HepG2 (cell line): ENCODE results near the gene ZBTB46. TPM values are rescaled to one million over a fixed set of nuclear protein-coding genes. Genes with fewer than 3 reads are reported as not detected.

ENCODE experiments used
- TBX3 ChIP-seq: fragments of 450-650 bp; IDR thresholded peaks from 2 replicates; pipeline ENCODE4 v1.6.1; 2017; ENCODE audit warnings: antibody characterized with exemption, mild to moderate bottlenecking, inconsistent platforms, borderline replicate concordance
- ZBTB38 ChIP-seq: sonication (generic); formaldehyde crosslinking; IDR thresholded peaks from 2 replicates; pipeline ENCODE4 v1.5.1; 2020; ENCODE audit warnings: mild to moderate bottlenecking, missing genetic modification reagents
- ZNF20 ChIP-seq: sonication (generic); formaldehyde crosslinking; IDR thresholded peaks from 2 replicates; pipeline ENCODE4 v1.4.0; 2020; ENCODE audit warnings: mild to moderate bottlenecking, moderate library complexity, missing genetic modification reagents
- ZNF350 ChIP-seq: sonication (generic); formaldehyde crosslinking; IDR thresholded peaks from 2 replicates; pipeline ENCODE4 v1.4.0; 2020; ENCODE audit warnings: mild to moderate bottlenecking, low read depth, missing genetic modification reagents, borderline replicate concordance
- ZNF737 ChIP-seq: sonication (generic); formaldehyde crosslinking; IDR thresholded peaks from 2 replicates; pipeline ENCODE4 v1.5.0; 2020; ENCODE audit warnings: missing genetic modification reagents, mild to moderate bottlenecking, borderline replicate concordance
- ZNF75D ChIP-seq: sonication (generic); formaldehyde crosslinking; IDR thresholded peaks from 2 replicates; pipeline ENCODE4 v1.8.1; 2023; ENCODE audit warnings: missing genetic modification reagents, mild to moderate bottlenecking, borderline replicate concordance
- polyA plus RNA-seq, 8 experiments: library from polyadenylated mRNA; depleted of rRNA in 3 of 8; stranded (reverse) in 7 of 8; unstranded in 1 of 8; fragments of >200 nt; fragmentation: Illumina TruSeq in 4 of 8; extraction: Trizol in 4 of 8; gene quantifications; 2 replicates each; pipeline versions ENCODE4 v1.2.1 to v1.2.3, GENCODE V29; 2011 to 2016; ENCODE audit warnings: low read depth in 4 of 8, missing spikeins in 1 of 8, mixed read lengths in 1 of 8; ENCODE audit not compliant: insufficient read depth in 1 of 8
- total RNA-seq, 5 experiments: library from RNA; depleted of rRNA; stranded (reverse); fragments of >200 nt; fragmentation: Illumina TruSeq; extraction: Trizol; gene quantifications; 2 replicates each; pipeline ENCODE4 v1.2.3, GENCODE V29; 2016; ENCODE audit warnings: low read depth in 1 of 5
- TF ChIP-seq, protein P1 (sequence below): fragments of 450-650 bp; IDR thresholded peaks from 2 replicates; pipeline ENCODE4 v1.6.1; 2017; ENCODE audit warnings: mild to moderate bottlenecking
- TF ChIP-seq, protein P2 (sequence below): conservative IDR thresholded peaks from 2 replicates; pipeline ENCODE4 v1.6.1; 2018; ENCODE audit warnings: missing genetic modification reagents
- TF ChIP-seq, protein P3 (sequence below): IDR thresholded peaks from 2 replicates; pipeline ENCODE4 v1.6.1; 2018; ENCODE audit warnings: missing genetic modification reagents
- TF ChIP-seq, protein P4 (sequence below): sonication (generic); formaldehyde crosslinking; IDR thresholded peaks from 2 replicates; pipeline ENCODE4 v1.4.0; 2020; ENCODE audit warnings: missing genetic modification reagents
- TF ChIP-seq, protein P5 (sequence below): sonication (generic); formaldehyde crosslinking; IDR thresholded peaks from 2 replicates; pipeline ENCODE4 v1.4.0; 2020; ENCODE audit warnings: mild to moderate bottlenecking, missing genetic modification reagents, borderline replicate concordance
- TF ChIP-seq, protein P6 (sequence below): IDR thresholded peaks from 2 replicates; pipeline ENCODE4 v1.6.1; 2012; ENCODE audit warnings: low read depth, low read length, improper control_type of control experiment

The ZBTB46 gene
- total and polyA plus RNA-seq, 2 of the 13 experiments (the other 11 are each of a cell fraction or from before 2014, with no cell fraction given): 1.6 to 13.5 TPM

DNA sequence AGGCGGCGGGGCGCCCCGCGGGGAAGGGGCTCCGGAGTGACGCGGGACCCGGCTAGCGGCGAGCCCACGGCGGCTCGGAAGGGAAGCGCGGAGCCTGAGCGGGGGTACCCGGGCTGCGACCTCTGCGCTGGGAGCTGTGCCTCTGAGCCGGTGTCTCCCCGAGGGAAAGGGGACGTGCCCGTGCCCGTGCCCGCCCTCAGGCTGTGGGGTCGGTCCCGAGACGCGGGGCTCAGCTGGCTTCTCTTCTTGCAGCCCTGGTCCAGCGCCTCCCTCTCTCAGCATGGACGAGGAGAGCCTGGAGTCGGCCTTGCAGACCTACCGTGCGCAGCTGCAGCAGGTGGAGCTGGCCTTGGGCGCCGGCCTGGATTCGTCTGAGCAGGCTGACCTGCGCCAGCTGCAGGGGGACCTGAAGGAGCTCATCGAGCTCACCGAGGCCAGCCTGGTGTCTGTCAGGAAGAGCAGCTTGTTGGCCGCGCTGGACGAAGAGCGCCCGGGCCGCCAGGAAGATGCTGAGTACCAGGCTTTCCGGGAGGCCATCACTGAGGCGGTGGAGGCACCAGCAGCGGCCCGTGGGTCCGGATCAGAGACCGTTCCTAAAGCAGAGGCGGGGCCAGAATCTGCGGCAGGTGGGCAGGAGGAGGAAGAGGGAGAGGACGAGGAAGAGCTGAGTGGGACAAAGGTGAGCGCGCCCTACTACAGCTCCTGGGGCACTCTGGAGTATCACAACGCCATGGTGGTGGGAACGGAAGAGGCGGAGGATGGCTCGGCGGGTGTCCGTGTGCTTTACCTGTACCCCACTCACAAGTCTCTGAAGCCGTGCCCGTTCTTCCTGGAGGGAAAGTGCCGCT lies 122.5 kb downstream of the ZBTB46 start (continued):
- TF ChIP-seq, protein P1, sequence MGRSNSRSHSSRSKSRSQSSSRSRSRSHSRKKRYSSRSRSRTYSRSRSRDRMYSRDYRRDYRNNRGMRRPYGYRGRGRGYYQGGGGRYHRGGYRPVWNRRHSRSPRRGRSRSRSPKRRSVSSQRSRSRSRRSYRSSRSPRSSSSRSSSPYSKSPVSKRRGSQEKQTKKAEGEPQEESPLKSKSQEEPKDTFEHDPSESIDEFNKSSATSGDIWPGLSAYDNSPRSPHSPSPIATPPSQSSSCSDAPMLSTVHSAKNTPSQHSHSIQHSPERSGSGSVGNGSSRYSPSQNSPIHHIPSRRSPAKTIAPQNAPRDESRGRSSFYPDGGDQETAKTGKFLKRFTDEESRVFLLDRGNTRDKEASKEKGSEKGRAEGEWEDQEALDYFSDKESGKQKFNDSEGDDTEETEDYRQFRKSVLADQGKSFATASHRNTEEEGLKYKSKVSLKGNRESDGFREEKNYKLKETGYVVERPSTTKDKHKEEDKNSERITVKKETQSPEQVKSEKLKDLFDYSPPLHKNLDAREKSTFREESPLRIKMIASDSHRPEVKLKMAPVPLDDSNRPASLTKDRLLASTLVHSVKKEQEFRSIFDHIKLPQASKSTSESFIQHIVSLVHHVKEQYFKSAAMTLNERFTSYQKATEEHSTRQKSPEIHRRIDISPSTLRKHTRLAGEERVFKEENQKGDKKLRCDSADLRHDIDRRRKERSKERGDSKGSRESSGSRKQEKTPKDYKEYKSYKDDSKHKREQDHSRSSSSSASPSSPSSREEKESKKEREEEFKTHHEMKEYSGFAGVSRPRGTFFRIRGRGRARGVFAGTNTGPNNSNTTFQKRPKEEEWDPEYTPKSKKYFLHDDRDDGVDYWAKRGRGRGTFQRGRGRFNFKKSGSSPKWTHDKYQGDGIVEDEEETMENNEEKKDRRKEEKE: no peak
- TF ChIP-seq, protein P2, sequence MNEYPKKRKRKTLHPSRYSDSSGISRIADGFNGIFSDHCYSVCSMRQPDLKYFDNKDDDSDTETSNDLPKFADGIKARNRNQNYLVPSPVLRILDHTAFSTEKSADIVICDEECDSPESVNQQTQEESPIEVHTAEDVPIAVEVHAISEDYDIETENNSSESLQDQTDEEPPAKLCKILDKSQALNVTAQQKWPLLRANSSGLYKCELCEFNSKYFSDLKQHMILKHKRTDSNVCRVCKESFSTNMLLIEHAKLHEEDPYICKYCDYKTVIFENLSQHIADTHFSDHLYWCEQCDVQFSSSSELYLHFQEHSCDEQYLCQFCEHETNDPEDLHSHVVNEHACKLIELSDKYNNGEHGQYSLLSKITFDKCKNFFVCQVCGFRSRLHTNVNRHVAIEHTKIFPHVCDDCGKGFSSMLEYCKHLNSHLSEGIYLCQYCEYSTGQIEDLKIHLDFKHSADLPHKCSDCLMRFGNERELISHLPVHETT (CRISPR knock-in tag): no peak
- TF ChIP-seq, protein P3, sequence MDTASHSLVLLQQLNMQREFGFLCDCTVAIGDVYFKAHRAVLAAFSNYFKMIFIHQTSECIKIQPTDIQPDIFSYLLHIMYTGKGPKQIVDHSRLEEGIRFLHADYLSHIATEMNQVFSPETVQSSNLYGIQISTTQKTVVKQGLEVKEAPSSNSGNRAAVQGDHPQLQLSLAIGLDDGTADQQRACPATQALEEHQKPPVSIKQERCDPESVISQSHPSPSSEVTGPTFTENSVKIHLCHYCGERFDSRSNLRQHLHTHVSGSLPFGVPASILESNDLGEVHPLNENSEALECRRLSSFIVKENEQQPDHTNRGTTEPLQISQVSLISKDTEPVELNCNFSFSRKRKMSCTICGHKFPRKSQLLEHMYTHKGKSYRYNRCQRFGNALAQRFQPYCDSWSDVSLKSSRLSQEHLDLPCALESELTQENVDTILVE (CRISPR knock-in tag): no peak
- TF ChIP-seq ZNF350 (0 out of 2 replicates have a peak, but pooled peaks have one; percentile 6), ZNF75D (no peak), ZNF20 (CRISPR knock-in tag) (no peak), ZNF737 (CRISPR knock-in tag) (0 out of 2 replicates have a peak, but pooled peaks have one; percentile 73), ZBTB38 (peak; percentile 55; the same call in 1 of the 2 replicates), TBX3 (no peak)
- TF ChIP-seq, protein P4, sequence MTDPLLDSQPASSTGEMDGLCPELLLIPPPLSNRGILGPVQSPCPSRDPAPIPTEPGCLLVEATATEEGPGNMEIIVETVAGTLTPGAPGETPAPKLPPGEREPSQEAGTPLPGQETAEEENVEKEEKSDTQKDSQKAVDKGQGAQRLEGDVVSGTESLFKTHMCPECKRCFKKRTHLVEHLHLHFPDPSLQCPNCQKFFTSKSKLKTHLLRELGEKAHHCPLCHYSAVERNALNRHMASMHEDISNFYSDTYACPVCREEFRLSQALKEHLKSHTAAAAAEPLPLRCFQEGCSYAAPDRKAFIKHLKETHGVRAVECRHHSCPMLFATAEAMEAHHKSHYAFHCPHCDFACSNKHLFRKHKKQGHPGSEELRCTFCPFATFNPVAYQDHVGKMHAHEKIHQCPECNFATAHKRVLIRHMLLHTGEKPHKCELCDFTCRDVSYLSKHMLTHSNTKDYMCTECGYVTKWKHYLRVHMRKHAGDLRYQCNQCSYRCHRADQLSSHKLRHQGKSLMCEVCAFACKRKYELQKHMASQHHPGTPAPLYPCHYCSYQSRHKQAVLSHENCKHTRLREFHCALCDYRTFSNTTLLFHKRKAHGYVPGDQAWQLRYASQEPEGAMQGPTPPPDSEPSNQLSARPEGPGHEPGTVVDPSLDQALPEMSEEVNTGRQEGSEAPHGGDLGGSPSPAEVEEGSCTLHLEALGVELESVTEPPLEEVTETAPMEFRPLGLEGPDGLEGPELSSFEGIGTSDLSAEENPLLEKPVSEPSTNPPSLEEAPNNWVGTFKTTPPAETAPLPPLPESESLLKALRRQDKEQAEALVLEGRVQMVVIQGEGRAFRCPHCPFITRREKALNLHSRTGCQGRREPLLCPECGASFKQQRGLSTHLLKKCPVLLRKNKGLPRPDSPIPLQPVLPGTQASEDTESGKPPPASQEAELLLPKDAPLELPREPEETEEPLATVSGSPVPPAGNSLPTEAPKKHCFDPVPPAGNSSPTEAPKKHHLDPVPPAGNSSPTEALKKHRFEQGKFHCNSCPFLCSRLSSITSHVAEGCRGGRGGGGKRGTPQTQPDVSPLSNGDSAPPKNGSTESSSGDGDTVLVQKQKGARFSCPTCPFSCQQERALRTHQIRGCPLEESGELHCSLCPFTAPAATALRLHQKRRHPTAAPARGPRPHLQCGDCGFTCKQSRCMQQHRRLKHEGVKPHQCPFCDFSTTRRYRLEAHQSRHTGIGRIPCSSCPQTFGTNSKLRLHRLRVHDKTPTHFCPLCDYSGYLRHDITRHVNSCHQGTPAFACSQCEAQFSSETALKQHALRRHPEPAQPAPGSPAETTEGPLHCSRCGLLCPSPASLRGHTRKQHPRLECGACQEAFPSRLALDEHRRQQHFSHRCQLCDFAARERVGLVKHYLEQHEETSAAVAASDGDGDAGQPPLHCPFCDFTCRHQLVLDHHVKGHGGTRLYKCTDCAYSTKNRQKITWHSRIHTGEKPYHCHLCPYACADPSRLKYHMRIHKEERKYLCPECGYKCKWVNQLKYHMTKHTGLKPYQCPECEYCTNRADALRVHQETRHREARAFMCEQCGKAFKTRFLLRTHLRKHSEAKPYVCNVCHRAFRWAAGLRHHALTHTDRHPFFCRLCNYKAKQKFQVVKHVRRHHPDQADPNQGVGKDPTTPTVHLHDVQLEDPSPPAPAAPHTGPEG (CRISPR knock-in tag): no peak
- TF ChIP-seq, protein P5, sequence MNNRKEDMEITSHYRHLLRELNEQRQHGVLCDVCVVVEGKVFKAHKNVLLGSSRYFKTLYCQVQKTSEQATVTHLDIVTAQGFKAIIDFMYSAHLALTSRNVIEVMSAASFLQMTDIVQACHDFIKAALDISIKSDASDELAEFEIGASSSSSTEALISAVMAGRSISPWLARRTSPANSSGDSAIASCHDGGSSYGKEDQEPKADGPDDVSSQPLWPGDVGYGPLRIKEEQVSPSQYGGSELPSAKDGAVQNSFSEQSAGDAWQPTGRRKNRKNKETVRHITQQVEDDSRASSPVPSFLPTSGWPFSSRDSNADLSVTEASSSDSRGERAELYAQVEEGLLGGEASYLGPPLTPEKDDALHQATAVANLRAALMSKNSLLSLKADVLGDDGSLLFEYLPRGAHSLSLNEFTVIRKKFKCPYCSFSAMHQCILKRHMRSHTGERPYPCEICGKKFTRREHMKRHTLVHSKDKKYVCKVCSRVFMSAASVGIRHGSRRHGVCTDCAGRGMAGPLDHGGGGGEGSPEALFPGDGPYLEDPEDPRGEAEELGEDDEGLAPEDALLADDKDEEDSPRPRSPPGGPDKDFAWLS: 0 out of 2 replicates have a peak, but pooled peaks have one; percentile 77
- TF ChIP-seq, protein P6, sequence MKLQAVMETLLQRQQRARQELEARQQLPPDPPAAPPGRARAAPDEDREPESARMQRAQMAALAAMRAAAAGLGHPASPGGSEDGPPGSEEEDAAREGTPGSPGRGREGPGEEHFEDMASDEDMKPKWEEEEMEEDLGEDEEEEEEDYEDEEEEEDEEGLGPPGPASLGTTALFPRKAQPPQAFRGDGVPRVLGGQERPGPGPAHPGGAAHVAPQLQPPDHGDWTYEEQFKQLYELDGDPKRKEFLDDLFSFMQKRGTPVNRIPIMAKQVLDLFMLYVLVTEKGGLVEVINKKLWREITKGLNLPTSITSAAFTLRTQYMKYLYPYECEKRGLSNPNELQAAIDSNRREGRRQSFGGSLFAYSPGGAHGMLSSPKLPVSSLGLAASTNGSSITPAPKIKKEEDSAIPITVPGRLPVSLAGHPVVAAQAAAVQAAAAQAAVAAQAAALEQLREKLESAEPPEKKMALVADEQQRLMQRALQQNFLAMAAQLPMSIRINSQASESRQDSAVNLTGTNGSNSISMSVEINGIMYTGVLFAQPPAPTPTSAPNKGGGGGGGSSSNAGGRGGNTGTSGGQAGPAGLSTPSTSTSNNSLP: no peak
